Keratinocyte (primary cell): ENCODE measurements around the gene PNMT.

Experiments used
- CTCF ChIP-seq, 3 experiments: IDR thresholded peaks in 1 of 3; conservative IDR thresholded peaks in 1 of 3; optimal IDR thresholded peaks in 1 of 3; 2 replicates in 2 of 3; 3 replicates in 1 of 3; pipeline versions ENCODE3 to v1.5.1; 2011; ENCODE audit warnings: low read length in 3 of 3, mild to moderate bottlenecking in 3 of 3, moderate library complexity in 2 of 3, control low read depth in 1 of 3, inconsistent platforms in 1 of 3; ENCODE audit not compliant: insufficient read depth in 2 of 3; ENCODE audit errors: extremely low read depth in 1 of 3
- EZH2 ChIP-seq: IDR thresholded peaks from one replicate; pipeline ENCODE4 v1.6.1; 2012; ENCODE audit warnings: inconsistent platforms, mild to moderate bottlenecking, low read length, moderate library complexity

- no peak for TF ChIP-seq CTCF (optimal IDR thresholded peaks at IDR 0.05 in 1 of 3, IDR thresholded peaks at IDR 0.05 in 1 of 3, conservative IDR thresholded peaks at IDR 0.05 in 1 of 3; ENCODE audit: extremely low read depth in 1 of 3, insufficient read depth in 2 of 3, low read length in 3 of 3)
- TF ChIP-seq EZH2: no peak
These were observed 7.6 kb upstream of the PNMT start for GRCh38 chr17:39660397-39661385.
